Fibroblast of mammary gland (primary cell): ENCODE measurements around the gene UBB.

Source experiments
- DNase-seq: peaks from one replicate; pipeline ENCODE4 v3.0.0-alpha.2; 2010; ENCODE audit warnings: low read depth
- H3K4me3 ChIP-seq: 2 replicates; pipeline ENCODE4 v1.5.1; 2011; ENCODE audit warnings: low read depth, mild to moderate bottlenecking, low read length, moderate library complexity; ENCODE audit not compliant: control insufficient read depth
- TF ChIP-seq, protein P1 (sequence below): conservative IDR thresholded peaks from 2 replicates; pipeline ENCODE4 v1.5.1; 2011; ENCODE audit warnings: low read depth, low read length, inconsistent platforms; ENCODE audit not compliant: control insufficient read depth, insufficient read depth

The UBB gene

DNA sequence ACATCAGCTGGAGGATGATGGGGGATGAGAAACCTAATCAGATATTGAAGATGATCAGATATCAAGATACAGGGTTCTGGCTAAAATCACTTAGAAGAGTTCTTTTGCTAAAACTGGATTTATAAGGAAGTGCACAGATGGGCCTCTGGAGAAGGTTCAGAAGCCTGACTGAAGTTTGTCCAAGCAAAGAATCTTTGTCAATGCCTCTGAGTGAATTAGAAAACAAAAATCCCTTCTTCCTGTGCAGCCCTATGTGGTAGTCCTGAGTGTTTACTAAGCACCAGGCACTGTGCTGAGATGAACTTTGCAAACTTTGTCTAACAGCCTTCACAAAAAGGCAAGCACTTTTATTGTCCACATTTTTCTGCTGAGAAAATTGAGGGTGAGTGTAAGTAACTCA, 16.3 kb upstream of the UBB start:
- no peak for DNase-seq
- H3K4me3 ChIP-seq = no peak overlapping the region
- TF ChIP-seq, protein P1, sequence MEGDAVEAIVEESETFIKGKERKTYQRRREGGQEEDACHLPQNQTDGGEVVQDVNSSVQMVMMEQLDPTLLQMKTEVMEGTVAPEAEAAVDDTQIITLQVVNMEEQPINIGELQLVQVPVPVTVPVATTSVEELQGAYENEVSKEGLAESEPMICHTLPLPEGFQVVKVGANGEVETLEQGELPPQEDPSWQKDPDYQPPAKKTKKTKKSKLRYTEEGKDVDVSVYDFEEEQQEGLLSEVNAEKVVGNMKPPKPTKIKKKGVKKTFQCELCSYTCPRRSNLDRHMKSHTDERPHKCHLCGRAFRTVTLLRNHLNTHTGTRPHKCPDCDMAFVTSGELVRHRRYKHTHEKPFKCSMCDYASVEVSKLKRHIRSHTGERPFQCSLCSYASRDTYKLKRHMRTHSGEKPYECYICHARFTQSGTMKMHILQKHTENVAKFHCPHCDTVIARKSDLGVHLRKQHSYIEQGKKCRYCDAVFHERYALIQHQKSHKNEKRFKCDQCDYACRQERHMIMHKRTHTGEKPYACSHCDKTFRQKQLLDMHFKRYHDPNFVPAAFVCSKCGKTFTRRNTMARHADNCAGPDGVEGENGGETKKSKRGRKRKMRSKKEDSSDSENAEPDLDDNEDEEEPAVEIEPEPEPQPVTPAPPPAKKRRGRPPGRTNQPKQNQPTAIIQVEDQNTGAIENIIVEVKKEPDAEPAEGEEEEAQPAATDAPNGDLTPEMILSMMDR = no peak

DNA sequence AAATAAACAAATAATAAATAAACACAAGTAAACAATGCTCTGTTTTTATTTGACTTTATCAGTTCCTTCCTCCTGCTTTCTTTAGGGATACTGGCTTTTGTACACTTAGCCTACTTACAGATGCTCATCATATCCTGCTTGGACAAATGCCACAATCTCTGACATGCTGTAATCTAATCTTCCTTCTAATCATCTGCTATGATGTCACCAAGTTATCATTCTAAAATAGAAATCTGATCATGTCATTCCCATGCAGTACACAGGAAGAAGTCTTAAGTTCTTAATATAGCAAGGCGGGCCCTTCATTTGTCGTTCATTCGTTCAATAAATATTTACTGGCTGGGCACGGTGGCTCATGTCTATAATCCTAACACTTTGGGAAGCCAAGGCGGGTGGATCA, 9.1 kb upstream of the UBB start:
- TF ChIP-seq, protein P1 = no peak
- DNase-seq = peak; percentile 93
- H3K4me3 ChIP-seq = no peak overlapping the region

DNA sequence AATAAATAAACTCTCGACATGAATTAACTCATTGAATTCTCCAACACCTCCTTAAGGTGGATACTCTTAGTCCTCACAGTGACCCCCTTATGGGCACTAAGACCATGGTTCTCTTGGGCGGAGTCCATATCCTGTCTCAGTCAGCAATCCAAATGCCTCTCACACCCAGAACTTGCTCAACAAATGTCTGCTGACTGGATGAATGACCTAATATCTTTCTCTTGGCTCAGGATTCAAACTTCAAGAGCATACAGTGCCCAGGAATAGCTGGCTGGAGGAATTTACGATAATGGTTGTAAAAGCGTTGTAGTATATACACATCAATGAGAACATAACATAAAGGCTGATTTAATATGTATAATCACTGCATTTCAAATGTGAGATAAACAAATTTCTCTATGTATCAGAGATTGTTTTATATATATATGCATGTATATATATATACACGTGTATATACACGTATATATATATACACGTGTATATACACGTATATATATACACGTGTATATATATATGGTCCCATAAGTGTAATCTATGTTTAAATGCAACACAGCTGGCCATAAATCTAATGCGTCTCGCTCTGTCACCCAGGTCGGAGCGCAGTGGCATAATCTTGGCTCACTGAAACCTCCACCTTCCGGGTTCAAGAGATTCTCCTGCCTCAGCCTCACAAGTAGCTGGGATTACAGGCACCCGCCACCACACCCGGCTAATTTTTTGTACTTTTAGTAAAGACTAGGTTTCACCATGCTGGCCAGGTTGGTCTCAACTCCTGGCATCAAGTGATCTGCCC, 6.5 kb upstream of the UBB start:
- DNase-seq = peak; percentile 90
- H3K4me3 ChIP-seq = no peak overlapping the region
- TF ChIP-seq, protein P1 = no peak

DNA sequence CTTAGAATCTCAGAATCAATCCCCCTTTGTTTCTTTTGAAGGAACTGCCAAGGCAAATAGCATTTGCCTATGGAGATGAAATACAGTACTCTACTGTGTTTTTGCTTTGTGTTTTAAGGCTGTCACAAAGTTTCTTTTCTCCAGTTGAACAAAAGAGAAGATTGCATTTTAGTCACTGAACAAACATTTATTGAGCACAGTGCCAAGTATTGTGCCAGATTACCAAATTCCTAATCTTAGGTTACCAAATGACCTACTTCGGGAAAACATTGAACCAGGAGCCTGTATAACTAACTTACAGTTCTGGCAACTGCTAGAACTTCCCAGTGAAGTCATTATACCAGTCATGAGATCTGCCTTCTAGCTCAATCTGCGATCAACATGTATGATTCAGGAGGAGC, 3.0 kb upstream of the UBB start:
- peak; percentile 89 for DNase-seq
- H3K4me3 ChIP-seq = no peak overlapping the region
- TF ChIP-seq, protein P1 = no peak

DNA sequence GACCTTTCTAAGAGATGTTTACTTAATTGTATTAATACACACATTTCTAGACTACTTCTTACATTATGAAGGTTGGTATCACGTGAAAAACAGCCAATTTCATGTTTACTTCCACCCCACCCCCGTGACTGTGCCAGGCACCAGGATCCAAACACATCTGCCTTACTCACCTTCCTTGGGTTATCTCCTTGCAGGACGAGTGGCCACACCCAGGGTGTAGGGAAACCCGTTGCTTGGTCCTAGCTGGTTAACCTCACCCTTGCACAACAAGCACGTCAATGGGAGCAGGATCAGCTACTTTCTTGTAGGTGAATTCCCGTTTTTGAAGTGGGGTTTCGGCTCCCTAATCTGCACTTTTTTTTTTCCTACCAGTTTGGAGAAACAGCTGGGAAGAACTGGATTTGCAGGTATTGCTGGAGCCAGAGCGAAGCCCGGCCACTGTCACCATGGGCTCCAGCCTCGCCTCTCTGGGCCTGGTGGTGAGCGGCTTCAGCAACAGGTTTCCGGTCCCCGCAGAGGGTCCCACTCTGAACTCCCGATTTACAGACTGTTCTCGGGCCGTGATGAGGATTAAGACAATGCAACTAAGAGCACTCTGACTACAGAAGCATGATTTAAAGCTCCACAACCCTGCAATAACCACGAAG, 2.1 kb upstream of the UBB start:
- DNase-seq = no peak
- TF ChIP-seq, protein P1 = no peak
- H3K4me3 ChIP-seq = no peak overlapping the region

DNA sequence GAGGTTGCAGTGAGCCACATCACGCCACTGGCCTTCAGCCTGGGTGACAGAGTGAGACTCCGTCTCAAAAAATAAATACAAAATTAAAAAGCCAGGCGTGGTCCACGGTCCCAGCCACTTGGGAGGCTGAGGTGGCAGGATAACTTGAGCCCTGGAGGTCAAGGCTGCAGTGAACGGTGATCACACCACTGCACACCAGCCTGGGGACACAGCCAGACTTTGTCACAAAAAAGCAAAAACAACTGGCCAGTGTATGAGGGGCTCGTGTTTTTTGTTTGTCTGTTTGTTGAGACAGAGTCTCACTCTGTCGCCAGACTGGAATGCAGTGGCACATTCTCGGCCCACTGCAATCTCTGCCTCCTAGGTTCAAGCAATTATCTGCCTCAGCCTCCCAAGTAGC, 1.2 kb upstream of the UBB start:
- H3K4me3 ChIP-seq = no peak overlapping the region
- DNase-seq = no peak
- TF ChIP-seq, protein P1 = no peak
